COR-L47 (cell line): Measurements from ENCODE around the gene C1orf210.

Experiments used
- DNase-seq: peaks from one replicate; lab custom pipeline; 2025; lab: John Stamatoyannopoulos, UW

The C1orf210 gene

GRCh38 chr1:43312212-43312623 lies 26.8 kb upstream of the C1orf210 start:
- no peak for DNase-seq

GRCh38 chr1:43311521-43311920 lies 26.1 kb upstream of the C1orf210 start:
- DNase-seq = no peak

- DNase-seq = no peak
These were observed 24.1 kb upstream of the C1orf210 start for GRCh38 chr1:43309405-43310025.

GRCh38 chr1:43308635-43309404 lies 23.4 kb upstream of the C1orf210 start:
- no peak for DNase-seq

GRCh38 chr1:43307458-43308158 lies 22.2 kb upstream of the C1orf210 start:
- no peak for DNase-seq

- no peak for DNase-seq
These were observed 21.5 kb upstream of the C1orf210 start for GRCh38 chr1:43306688-43307457.

GRCh38 chr1:43305926-43306687 lies 20.7 kb upstream of the C1orf210 start:
- no peak for DNase-seq

GRCh38 chr1:43305461-43305860 lies 20.1 kb upstream of the C1orf210 start:
- no peak for DNase-seq

- DNase-seq = no peak
These were observed 19.5 kb upstream of the C1orf210 start for GRCh38 chr1:43304771-43305300.

GRCh38 chr1:43304314-43304681 lies 18.9 kb upstream of the C1orf210 start:
- DNase-seq = no peak

GRCh38 chr1:43303471-43304313 lies 18.3 kb upstream of the C1orf210 start:
- no peak for DNase-seq

GRCh38 chr1:43302721-43303470 lies 17.5 kb upstream of the C1orf210 start:
- DNase-seq = no peak

- DNase-seq = no peak
These were observed 16.8 kb upstream of the C1orf210 start for GRCh38 chr1:43302201-43302600.

- DNase-seq = no peak
These were observed 15.2 kb upstream of the C1orf210 start, which contains the start of gene TIE1 for GRCh38 chr1:43300378-43301094. TIE1 (plus strand) TSS chr1:43300982; CDS start chr1:43301072, 90 bp downstream.

GRCh38 chr1:43299101-43299500 lies 13.7 kb upstream of the C1orf210 start:
- no peak for DNase-seq

GRCh38 chr1:43298055-43298454 lies 12.7 kb upstream of the C1orf210 start:
- DNase-seq = no peak

- no peak for DNase-seq
These were observed 10.8 kb upstream of the C1orf210 start for GRCh38 chr1:43296207-43296606.

GRCh38 chr1:43294761-43295160 lies 9.4 kb upstream of the C1orf210 start:
- DNase-seq = no peak
